A673 (cell line): ENCODE measurements around the gene TNPO3. TPM values are rescaled to one million over a fixed set of nuclear protein-coding genes. Genes with fewer than 3 reads are reported as not detected.

Experiments used
- BruUV-seq: library from RNA; stranded (reverse); fragments of 400-500 nt; replicated peaks from 2 replicates; lab custom pipeline; 2021; lab: Mats Ljungman, UMichigan
- CTCF ChIA-PET: fragments of 300-600 bp; sonication (Branson Sonifier 250); formaldehyde crosslinking; loops from one replicate; lab custom pipeline; 2022; ENCODE audit warnings: antibody characterized with exemption; lab: Charles Lee
- POLR2A ChIA-PET: fragments of 300-600 bp; sonication (Branson Sonifier 250); formaldehyde crosslinking; loops from one replicate; lab custom pipeline; 2022; ENCODE audit warnings: antibody characterized with exemption; ENCODE audit not compliant: low non-redundant PET; lab: Charles Lee
- DNase-seq: peaks from one replicate; pipeline ENCODE4 v3.0.0-alpha.2; 2015; ENCODE audit warnings: low spot score
- H3K27ac ChIP-seq: fragments of 200-600 bp; sonication (generic); 2 replicates; pipeline ENCODE4 v1.5.1; 2016; ENCODE audit warnings: mixed run types, low read depth, mild to moderate bottlenecking, mixed read lengths, antibody characterized with exemption, low read length; ENCODE audit not compliant: poor library complexity, severe bottlenecking
- H3K27me3 ChIP-seq: fragments of 200-600 bp; sonication (generic); replicated peaks from 2 replicates; pipeline ENCODE4 v1.6.1; 2017; ENCODE audit warnings: mixed run types, low read depth, mild to moderate bottlenecking, mixed read lengths, antibody characterized with exemption, low read length; ENCODE audit not compliant: insufficient read depth, poor library complexity
- H3K36me3 ChIP-seq: fragments of 200-600 bp; sonication (generic); 2 replicates; pipeline ENCODE4 v1.6.1; 2016; ENCODE audit warnings: mixed run types, mild to moderate bottlenecking, mixed read lengths, antibody characterized with exemption, low read length; ENCODE audit not compliant: insufficient read depth, poor library complexity, severe bottlenecking
- H3K4me1 ChIP-seq: fragments of 200-600 bp; sonication (generic); 2 replicates; pipeline ENCODE4 v1.6.1; 2017; ENCODE audit warnings: mixed run types, mild to moderate bottlenecking, mixed read lengths, antibody characterized with exemption, low read length; ENCODE audit not compliant: insufficient read depth, poor library complexity, severe bottlenecking
- H3K4me3 ChIP-seq: fragments of 200-600 bp; sonication (generic); 2 replicates; pipeline ENCODE4 v1.5.1; 2016; ENCODE audit warnings: low read depth, mixed run types, mild to moderate bottlenecking, mixed read lengths, low read length; ENCODE audit not compliant: poor library complexity, severe bottlenecking
- H3K9me3 ChIP-seq: fragments of 200-600 bp; sonication (generic); 2 replicates; pipeline ENCODE4 v1.6.1; 2016; ENCODE audit warnings: mixed run types, low read depth, mild to moderate bottlenecking, mixed read lengths, antibody characterized with exemption, low read length; ENCODE audit not compliant: poor library complexity, severe bottlenecking
- CTCF ChIP-seq: fragments of 300-800, 200-600 bp; sonication (generic); conservative IDR thresholded peaks from 2 replicates; pipeline ENCODE4 v1.5.1; 2017; ENCODE audit warnings: low read depth, mild to moderate bottlenecking, antibody characterized with exemption, low read length, moderate library complexity, mixed read lengths
- EZH2 ChIP-seq: fragments of 200-600 bp; sonication (generic); IDR thresholded peaks from 2 replicates; pipeline ENCODE4 v1.6.1; 2017; ENCODE audit warnings: borderline replicate concordance, low read depth, mild to moderate bottlenecking, mixed read lengths, antibody characterized with exemption, low read length; ENCODE audit not compliant: poor library complexity, severe bottlenecking
- intact Hi-C: fragments of 100-400 bp; cut with micrococcal nuclease; formaldehyde crosslinking; loops from one replicate; pipeline ENCODE4 v1.10.0; 2022; ENCODE audit not compliant: unreplicated experiment
- total RNA-seq: library from RNA; stranded (reverse); gene quantifications from 2 replicates; pipeline ENCODE4 v1.2.3, GENCODE V29; 2021

The TNPO3 gene
- total RNA-seq, 1 experiment from 2014 or later, result 77.8 TPM

- H3K27ac ChIP-seq, result no peak overlapping the region
- no TSS peak for BruUV-seq
- TF ChIP-seq EZH2 (no peak), CTCF (no peak)
- no peak for DNase-seq
- ChIA-PET CTCF (no interaction called here), POLR2A (no interaction called here)
- H3K36me3 ChIP-seq, result no peaks in the 10 kb centered on the region
- H3K4me1 ChIP-seq, result no peaks in the 10 kb centered on the region
- H3K9me3 ChIP-seq, result no peaks in the 10 kb centered on the region
- intact Hi-C loops, result no loop called here
- no peak overlapping the region for H3K4me3 ChIP-seq
- peaks cover 46% of the 10 kb centered on the region for H3K27me3 ChIP-seq
These were observed 119.6 kb downstream of the TNPO3 start for GRCh38 chr7:128935342-128935730.

- Histone ChIP-seq H3K4me1 (no peaks in the 10 kb centered on the region), H3K27ac (no peak overlapping the region), H3K9me3 (no peaks in the 10 kb centered on the region), H3K27me3 (peaks cover 45% of the 10 kb centered on the region), H3K36me3 (no peaks in the 10 kb centered on the region), H3K4me3 (no peak overlapping the region)
- TF ChIP-seq EZH2 (no peak), CTCF (no peak)
- BruUV-seq, result no TSS peak
- POLR2A ChIA-PET, result no interaction called here
- CTCF ChIA-PET, result no interaction called here
- no peak for DNase-seq
- intact Hi-C loops, result no loop called here
These were observed 120.3 kb downstream of the TNPO3 start for GRCh38 chr7:128934361-128935341.

GRCh38 chr7:128933180-128933891, 121.6 kb downstream of the TNPO3 start:
- Histone ChIP-seq H3K36me3 (no peaks in the 10 kb centered on the region), H3K9me3 (no peaks in the 10 kb centered on the region), H3K4me3 (no peak overlapping the region), H3K4me1 (no peaks in the 10 kb centered on the region), H3K27ac (no peak overlapping the region), H3K27me3 (peaks cover 34% of the 10 kb centered on the region)
- no TSS peak for BruUV-seq
- no peak for DNase-seq
- ChIA-PET CTCF (no interaction called here), POLR2A (no interaction called here)
- intact Hi-C loops, result no loop called here
- TF ChIP-seq EZH2 (no peak), CTCF (no peak)
